GM12873 (cell line): ENCODE measurements around the gene PPIG.

Experiments
- CTCF ChIP-seq: IDR thresholded peaks from 2 replicates; pipeline ENCODE4 v1.5.1; 2012; ENCODE audit warnings: low read depth, mild to moderate bottlenecking, moderate library complexity, low read length, control low read depth; ENCODE audit not compliant: insufficient read depth; ENCODE audit errors: missing control alignments

The PPIG gene

GRCh38 chr2:169584005-169584877 lies at the start of gene PPIG:
Gene PPIG, plus strand, starts transcription at chr2:169584351. Its CDS starts 19,691 bp downstream, at chr2:169604042.
- TF ChIP-seq CTCF: no peak

- TF ChIP-seq CTCF: no peak
These were observed 44.0 kb upstream of the PPIG start for GRCh38 chr2:169540146-169540545.

GRCh38 chr2:169542433-169542832 lies 41.7 kb upstream of the PPIG start:
- TF ChIP-seq CTCF: no peak

- TF ChIP-seq CTCF: no peak
These were observed 37.4 kb upstream of the PPIG start for GRCh38 chr2:169546756-169547155.

- TF ChIP-seq CTCF: no peak
These were observed 22.8 kb upstream of the PPIG start for GRCh38 chr2:169561364-169561763.

- no peak for TF ChIP-seq CTCF
These were observed 21.6 kb upstream of the PPIG start for GRCh38 chr2:169562519-169562918.

GRCh38 chr2:169565686-169566085 lies 18.5 kb upstream of the PPIG start:
- TF ChIP-seq CTCF: no peak
